Fibroblast of villous mesenchyme (primary cell): ENCODE data around the gene PARD3. TPM values are rescaled to one million over a fixed set of nuclear protein-coding genes. Genes with fewer than 3 reads are reported as not detected.

Experiments used
- DNase-seq: peaks from one replicate; pipeline ENCODE4 v3.0.0-alpha.2; 2010; ENCODE audit warnings: low read depth
- H3K4me3 ChIP-seq: 2 replicates; pipeline ENCODE4 v1.5.1; 2011; ENCODE audit warnings: low read depth, mild to moderate bottlenecking, low read length
- CTCF ChIP-seq: IDR thresholded peaks from 2 replicates; pipeline ENCODE4 v1.5.1; 2012; ENCODE audit warnings: low read depth, mild to moderate bottlenecking, low read length; ENCODE audit not compliant: insufficient read depth
- total RNA-seq: library from RNA; depleted of rRNA; stranded (reverse); fragments of >200 nt; gene quantifications from 2 replicates; pipeline ENCODE4 v1.2.3, GENCODE V29; 2012

The PARD3 gene
- total RNA-seq, 1 donor, result 44.0 TPM

GRCh38 chr10:34241226-34242000 is 573.7 kb downstream of the PARD3 start:
- no peak for TF ChIP-seq CTCF
- DNase-seq, result peak; percentile 27
- no peak overlapping the region for H3K4me3 ChIP-seq

- no peak overlapping the region for H3K4me3 ChIP-seq
- peak; percentile 86 for DNase-seq
- TF ChIP-seq CTCF, result no peak
Observed at GRCh38 chr10:34240039-34240438, 575.1 kb downstream of the PARD3 start.

GRCh38 chr10:34237898-34238455 is 577.1 kb downstream of the PARD3 start:
- TF ChIP-seq CTCF, result no peak
- DNase-seq, result no peak
- no peak overlapping the region for H3K4me3 ChIP-seq

- TF ChIP-seq CTCF, result no peak
- H3K4me3 ChIP-seq, result no peak overlapping the region
- peak; percentile 48 for DNase-seq
Observed at GRCh38 chr10:34236931-34237330, 578.2 kb downstream of the PARD3 start.

GRCh38 chr10:34235164-34235832 is 579.8 kb downstream of the PARD3 start:
- TF ChIP-seq CTCF, result no peak
- H3K4me3 ChIP-seq, result no peak overlapping the region
- no peak for DNase-seq

GRCh38 chr10:34232481-34232880 is 582.6 kb downstream of the PARD3 start:
- TF ChIP-seq CTCF, result no peak
- DNase-seq, result no peak
- no peak overlapping the region for H3K4me3 ChIP-seq
